ENCODE results near the gene IQSEC1.

DNA sequence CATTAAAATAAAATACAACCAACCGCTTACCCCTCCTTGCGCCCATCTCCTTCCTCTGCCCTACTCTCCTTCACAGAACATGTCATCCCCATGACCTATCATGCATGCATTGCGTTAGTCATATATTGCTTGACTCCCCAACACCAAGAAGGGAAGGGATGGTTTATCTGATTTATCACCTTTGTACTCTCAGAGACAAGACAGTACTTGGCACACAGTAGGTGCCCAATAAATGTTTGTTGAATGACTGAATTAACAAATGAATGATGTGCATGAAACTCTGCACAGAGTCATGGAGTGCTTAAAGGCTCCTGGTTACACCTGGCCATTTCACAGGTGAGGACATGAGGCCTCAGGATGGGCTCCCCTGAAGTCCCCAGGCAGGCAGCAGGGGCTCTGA lies 59.7 kb downstream of the IQSEC1 start:
- TF ChIP-seq, protein P1, sequence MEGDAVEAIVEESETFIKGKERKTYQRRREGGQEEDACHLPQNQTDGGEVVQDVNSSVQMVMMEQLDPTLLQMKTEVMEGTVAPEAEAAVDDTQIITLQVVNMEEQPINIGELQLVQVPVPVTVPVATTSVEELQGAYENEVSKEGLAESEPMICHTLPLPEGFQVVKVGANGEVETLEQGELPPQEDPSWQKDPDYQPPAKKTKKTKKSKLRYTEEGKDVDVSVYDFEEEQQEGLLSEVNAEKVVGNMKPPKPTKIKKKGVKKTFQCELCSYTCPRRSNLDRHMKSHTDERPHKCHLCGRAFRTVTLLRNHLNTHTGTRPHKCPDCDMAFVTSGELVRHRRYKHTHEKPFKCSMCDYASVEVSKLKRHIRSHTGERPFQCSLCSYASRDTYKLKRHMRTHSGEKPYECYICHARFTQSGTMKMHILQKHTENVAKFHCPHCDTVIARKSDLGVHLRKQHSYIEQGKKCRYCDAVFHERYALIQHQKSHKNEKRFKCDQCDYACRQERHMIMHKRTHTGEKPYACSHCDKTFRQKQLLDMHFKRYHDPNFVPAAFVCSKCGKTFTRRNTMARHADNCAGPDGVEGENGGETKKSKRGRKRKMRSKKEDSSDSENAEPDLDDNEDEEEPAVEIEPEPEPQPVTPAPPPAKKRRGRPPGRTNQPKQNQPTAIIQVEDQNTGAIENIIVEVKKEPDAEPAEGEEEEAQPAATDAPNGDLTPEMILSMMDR (IDR thresholded peaks at IDR 0.05), result no peak
- TF ChIP-seq POLR2AphosphoS5 (IDR thresholded peaks at IDR 0.05) (no peak), POLR2A (IDR thresholded peaks at IDR 0.05; ENCODE audit: low read depth) (no peak)
